Effector memory CD4-positive, alpha-beta T cell (primary cell): ENCODE results near the gene CA11.

Source experiments
- DNase-seq, 3 donors: peaks; one replicate each; pipeline ENCODE4 v3.0.0-alpha.2; 2020
- H3K27ac ChIP-seq: 2 replicates; pipeline ENCODE4 v1.7.0; 2013; ENCODE audit warnings: mild to moderate bottlenecking, low read length, moderate library complexity; ENCODE audit not compliant: insufficient read depth, poor library complexity, severe bottlenecking
- H3K27me3 ChIP-seq: replicated peaks from 2 replicates; pipeline ENCODE4 v1.7.0; 2013; ENCODE audit warnings: mild to moderate bottlenecking, low read length; ENCODE audit not compliant: insufficient read depth, control insufficient read depth, poor library complexity, severe bottlenecking
- H3K36me3 ChIP-seq: 2 replicates; pipeline ENCODE4 v1.7.0; 2013; ENCODE audit warnings: mild to moderate bottlenecking, low read length, moderate library complexity; ENCODE audit not compliant: control insufficient read depth, insufficient read depth
- H3K4me1 ChIP-seq: 2 replicates; pipeline ENCODE4 v1.7.0; 2013; ENCODE audit warnings: low read length, mild to moderate bottlenecking; ENCODE audit not compliant: control insufficient read depth, insufficient read depth, poor library complexity, severe bottlenecking
- H3K4me3 ChIP-seq: 2 replicates; pipeline ENCODE4 v1.7.0; 2013; ENCODE audit warnings: low read length, low read depth, mild to moderate bottlenecking; ENCODE audit not compliant: insufficient read depth, poor library complexity, severe bottlenecking
- H3K9me3 ChIP-seq: 2 replicates; pipeline ENCODE4 v1.7.0; 2013; ENCODE audit warnings: mild to moderate bottlenecking, low read length, moderate library complexity; ENCODE audit not compliant: control insufficient read depth

The CA11 gene

DNA sequence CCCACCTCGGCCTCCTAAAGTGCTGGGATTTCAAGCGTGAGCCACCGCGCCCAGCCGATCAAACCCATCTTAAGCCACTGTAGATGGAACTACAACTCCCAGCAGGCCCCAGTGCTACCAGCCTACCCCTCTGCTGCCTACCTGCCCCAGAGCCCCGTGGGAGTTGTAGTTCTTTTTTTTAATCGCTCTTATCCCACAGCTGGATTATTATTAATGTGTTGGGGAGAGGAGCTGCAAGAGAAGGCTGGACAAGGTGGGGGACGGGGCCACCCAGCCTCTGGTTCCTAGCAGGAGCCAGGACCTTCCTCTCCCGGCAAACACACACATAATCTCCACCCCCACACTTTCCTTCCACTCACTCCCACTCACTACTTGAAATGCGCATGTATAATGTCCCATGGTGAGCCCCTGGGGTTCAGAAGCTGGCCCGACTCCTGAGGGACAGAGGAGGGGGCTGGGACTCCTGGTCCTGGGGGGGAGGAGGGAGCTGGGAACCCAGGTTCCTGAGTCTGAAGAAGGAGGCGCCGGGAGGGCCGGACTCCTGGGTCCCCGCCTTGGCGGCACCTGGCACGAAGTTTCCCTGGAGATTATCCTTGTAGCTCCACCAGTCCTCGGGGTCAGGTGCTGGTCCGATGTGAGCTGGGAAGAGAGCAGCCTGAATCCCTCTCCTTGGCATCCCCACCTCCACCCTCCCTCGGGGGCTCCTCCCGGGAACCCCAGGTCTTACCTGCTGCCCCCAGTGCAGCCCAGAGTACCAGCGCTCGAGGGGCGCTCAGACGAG, 958 bp downstream of the CA11 start:
- DNase-seq: peak; percentile 50 to 68 (median 58)
- Histone ChIP-seq H3K4me1 (peaks cover 26% of the 10 kb centered on the region), H3K27me3 (no peaks in the 10 kb centered on the region), H3K36me3 (no peaks in the 10 kb centered on the region), H3K4me3 (peak overlapping the region; percentile 59), H3K27ac (peak overlapping the region; percentile 85), H3K9me3 (no peaks in the 10 kb centered on the region)

DNA sequence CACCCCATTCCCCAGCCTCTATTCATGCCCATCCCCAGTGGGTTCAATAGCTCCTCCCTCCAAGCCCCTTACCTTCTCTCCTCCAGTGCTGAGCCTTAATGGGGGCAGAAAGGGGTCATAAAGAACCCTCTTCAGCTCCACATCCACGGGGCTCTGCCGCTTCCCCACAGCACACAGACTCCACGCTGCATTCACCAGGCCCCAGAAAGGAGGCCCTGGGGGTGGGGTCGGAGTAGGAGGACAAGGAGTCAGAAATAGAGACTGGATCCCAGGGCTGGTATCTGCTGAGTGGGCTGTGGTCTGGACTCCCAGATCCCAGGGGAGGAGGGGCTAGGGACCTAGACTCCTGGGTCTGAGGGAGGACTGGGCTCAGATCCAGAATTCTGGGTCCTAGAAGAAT, 1.6 kb downstream of the CA11 start:
- Histone ChIP-seq H3K4me3 (no peak overlapping the region), H3K27ac (no peak overlapping the region), H3K4me1 (peaks cover 26% of the 10 kb centered on the region)

DNA sequence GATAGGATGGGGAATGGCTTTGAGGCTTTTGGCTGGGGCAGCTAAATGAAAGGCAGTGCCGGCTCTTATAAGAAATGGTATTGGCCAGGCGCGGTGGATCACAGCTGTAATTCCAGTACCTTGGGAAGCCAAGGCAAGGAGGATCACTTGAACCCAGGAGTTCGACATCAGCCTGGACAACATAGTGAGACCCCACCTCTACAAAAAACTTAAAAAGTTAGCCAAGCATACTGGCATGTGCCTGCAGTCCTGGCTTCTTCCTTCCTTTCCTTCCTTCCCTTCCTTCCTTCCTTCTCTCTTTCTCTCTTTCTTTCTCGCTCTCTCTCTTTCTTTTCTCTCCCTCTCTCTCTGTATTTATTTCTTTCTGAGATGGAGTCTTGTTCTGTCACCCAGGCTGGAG, 3.1 kb downstream of the CA11 start:
- Histone ChIP-seq H3K27ac (no peak overlapping the region), H3K9me3 (no peaks in the 10 kb centered on the region), H3K27me3 (no peaks in the 10 kb centered on the region), H3K4me1 (peaks cover 26% of the 10 kb centered on the region), H3K36me3 (no peaks in the 10 kb centered on the region), H3K4me3 (no peak overlapping the region)
- DNase-seq: no peak

More for the DNA sequence above, 1.6 kb downstream of the CA11 start:
- no peak for DNase-seq
- no peaks in the 10 kb centered on the region for H3K9me3 ChIP-seq
- H3K27me3 ChIP-seq: no peaks in the 10 kb centered on the region
- no peaks in the 10 kb centered on the region for H3K36me3 ChIP-seq

DNA sequence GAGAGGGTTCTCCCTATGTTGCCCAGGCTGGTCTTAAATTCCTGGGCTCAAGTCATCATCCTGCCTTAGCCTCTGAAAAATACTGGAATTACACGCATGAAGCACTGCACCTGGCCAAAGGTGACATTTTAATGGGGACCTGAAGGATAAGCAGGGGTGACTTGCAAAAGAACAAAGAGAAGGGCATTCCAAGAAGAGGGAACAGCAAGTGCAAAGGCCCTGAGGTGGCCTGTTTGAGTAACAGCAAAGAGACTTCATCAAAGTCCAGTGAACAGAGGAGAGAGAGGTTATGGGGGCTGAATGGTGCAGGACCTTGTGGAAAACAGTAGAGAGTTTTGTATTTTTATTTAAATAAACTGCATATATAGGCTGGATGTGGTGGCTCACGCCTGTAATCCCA, 4.1 kb downstream of the CA11 start:
- Histone ChIP-seq H3K4me1 (peaks cover 21% of the 10 kb centered on the region), H3K9me3 (no peaks in the 10 kb centered on the region), H3K27ac (no peak overlapping the region), H3K27me3 (no peaks in the 10 kb centered on the region), H3K4me3 (no peak overlapping the region), H3K36me3 (no peaks in the 10 kb centered on the region)
- DNase-seq: no peak

DNA sequence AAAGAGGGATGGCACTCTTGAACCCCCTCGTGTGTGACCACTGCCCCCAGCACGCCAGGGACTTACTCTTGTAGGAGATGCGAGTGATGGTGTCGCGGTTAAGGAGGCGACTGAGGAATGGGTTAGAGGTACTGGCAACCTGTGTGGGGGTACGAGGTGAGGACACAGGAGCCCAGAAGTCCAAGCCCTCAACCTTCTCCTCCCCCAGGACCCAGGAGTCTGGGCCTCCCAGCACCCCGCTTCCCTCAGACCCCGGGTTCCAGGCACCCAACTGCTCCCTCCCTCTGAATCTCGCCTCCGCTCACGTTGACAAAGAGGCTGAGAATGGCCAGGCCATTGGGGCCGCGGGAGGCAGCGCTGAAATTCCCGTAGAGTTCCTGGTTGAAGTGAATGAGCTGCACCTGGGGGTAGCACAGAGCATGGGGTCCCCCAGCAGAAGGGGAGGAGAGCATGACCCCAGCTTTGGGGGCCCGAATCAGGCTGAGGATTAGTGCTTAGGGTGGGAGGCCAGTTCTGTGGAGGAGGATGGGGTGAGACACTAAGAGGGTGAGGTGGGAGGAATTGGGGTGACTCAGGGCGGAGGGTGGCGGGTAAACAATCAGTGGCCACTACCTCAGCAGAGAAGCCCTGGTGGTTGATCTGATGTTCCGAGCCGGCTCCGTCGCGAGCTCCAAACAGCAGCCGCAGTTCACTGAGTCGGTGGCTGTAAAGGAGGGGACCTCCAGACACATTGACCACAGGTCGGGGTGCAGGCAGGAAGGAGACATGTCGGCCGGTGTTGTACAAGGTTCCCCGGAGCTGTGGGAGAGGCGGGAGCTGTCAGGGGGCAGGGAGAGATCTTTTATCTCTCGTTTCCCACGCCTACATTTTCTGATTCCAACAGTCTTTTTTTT, 6.3 kb downstream of the CA11 start:
- H3K4me1 ChIP-seq: peaks cover 11% of the 10 kb centered on the region
- no peaks in the 10 kb centered on the region for H3K36me3 ChIP-seq
- H3K27me3 ChIP-seq: no peaks in the 10 kb centered on the region
- no peak overlapping the region for H3K4me3 ChIP-seq
- H3K27ac ChIP-seq: no peak overlapping the region
- peak in 1 of 3 donors; percentile 38 for DNase-seq
- no peaks in the 10 kb centered on the region for H3K9me3 ChIP-seq

DNA sequence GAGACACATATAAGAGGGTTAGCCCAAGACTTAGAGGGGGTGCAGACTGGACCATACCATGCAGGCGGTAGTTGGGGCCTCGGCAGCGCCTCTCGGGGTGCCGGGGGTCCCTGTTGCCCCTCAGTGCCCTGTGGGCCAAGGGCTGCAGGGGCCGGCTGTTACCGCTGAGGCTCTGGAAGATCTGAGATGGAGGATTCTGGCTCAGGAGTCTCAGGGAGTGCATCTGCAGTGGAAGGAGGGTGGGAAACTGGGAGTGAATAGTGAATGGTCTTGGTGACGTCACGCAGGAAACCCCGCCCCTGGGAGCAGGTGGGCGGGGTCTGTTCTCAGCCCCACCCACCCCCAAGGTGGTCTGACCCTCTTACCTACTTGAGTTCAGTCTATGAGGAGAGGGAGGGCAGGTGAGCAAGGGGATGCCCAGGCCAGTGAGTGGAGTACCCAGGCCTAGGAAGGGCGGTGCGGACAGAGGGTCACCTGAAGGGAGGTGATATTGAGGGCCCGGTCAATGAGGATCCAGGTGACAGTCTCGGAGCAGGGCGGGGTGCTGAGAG, 7.1 kb downstream of the CA11 start:
- H3K4me3 ChIP-seq: no peak overlapping the region
- no peaks in the 10 kb centered on the region for H3K36me3 ChIP-seq
- H3K27me3 ChIP-seq: no peaks in the 10 kb centered on the region
- no peak for DNase-seq
- H3K9me3 ChIP-seq: no peaks in the 10 kb centered on the region
- H3K27ac ChIP-seq: peak overlapping the region; percentile 88
- peaks cover 13% of the 10 kb centered on the region for H3K4me1 ChIP-seq

DNA sequence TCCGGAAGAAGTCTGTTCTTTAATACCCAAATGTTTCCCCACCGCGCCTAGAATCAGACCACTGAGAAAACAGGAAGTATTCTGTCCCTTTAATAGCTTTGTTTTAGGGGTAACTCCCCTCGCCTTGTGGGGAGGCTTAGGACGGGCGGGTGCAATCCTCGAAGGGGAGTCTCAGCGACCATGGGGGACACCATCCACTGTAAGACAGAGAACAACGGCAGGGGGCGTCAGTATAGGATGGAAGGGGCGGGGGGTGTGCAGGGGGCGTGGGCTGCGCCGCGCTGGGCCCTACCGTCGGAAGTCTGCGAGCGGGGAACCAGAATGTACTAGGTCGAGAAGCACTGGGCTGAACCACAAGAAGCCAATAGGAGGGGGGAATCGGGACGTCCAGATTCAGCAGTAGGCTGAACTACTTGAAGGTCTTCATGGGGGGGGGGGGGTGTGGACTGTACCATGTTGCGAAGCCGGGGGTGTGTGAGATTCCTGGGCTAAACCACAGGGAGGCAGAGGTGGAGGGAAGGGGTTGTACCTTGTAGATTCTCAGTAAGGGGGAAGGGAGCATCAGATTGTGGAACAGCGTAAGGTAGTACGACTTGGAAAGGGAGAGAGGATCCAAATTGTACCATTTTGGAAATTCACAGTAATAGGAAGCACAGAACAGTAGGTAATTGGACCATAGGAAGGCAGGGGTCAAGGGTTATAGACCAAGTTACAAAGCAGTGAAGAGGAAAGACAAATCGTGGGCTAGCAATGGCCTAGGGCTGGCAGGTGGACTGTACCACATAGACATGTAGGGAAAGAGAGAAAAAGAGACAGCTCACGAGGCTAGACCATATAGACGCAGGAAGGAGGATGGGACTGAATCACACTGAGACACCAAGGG, 7.8 kb downstream of the CA11 start:
- DNase-seq: peak; percentile 78 to 85 (median 80)
- Histone ChIP-seq H3K4me1 (peaks cover 21% of the 10 kb centered on the region), H3K4me3 (peak overlapping the region; percentile 28), H3K9me3 (no peaks in the 10 kb centered on the region), H3K27me3 (no peaks in the 10 kb centered on the region), H3K36me3 (peaks cover 4% of the 10 kb centered on the region), H3K27ac (peak overlapping the region; percentile 88)

DNA sequence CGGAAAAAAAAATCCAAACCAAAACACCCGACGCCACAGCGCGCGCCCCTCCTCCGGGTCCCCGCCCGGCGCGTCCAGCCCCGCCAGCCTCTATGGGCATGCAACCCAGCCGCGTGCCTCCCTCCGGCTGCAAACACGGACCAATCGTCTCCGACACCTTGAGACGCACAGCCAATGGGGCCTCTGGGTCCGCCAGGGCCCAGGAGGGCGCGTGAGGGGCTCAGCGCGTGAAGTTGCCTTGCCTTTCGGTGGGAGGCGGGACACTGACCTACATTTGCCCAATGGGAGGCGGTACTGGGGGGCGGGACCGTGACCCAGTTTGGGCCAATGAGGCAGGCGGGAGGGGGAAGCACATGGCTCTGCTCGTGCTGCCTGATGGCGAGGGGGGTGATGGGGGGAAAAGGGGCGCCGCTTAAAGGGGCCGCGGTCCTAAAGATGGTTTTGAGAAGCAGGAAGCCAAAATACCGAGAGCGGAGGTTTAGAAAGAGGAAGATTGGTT, 8.5 kb downstream of the CA11 start:
- DNase-seq: peak; percentile 100
- Histone ChIP-seq H3K4me1 (peaks cover 22% of the 10 kb centered on the region), H3K4me3 (peak overlapping the region; percentile 95), H3K27me3 (no peaks in the 10 kb centered on the region), H3K27ac (peak overlapping the region; percentile 88), H3K36me3 (peaks cover 11% of the 10 kb centered on the region), H3K9me3 (no peaks in the 10 kb centered on the region)

DNA sequence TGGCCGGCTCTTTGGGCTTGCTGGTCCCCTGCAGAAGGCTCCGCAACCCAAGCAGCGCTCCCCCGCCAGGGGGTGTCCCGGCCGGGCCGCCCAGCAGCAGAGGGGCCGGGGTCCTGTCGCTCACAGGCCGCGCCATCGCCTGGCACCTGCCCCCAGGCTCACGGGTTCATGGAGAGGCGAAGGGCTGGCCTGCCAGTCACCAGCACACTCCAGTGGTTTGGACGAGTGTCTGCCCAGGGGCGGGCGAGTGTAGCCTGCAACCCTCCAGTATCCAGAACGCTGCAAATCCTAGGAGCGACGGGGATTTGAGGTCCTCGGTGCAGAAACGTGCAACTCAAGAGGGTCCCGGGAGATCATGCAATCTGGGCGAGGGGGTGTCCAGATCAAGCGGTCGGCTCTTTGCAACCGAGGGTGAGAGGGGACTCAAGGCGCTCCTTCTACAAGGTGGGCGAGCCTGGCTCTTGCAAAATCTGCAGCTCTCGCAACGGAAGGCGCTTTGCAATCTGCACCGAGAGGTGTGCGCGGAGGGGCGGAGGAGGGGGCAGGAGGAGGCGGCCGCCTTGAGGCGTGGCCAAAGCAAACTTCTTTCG, 9.0 kb downstream of the CA11 start, which contains the start of gene DBP:
DBP (minus strand) TSS at position 521 of the 590 bp plus-strand sequence; CDS start at position 136, 385 bp downstream.
- no peaks in the 10 kb centered on the region for H3K9me3 ChIP-seq
- H3K27me3 ChIP-seq: no peaks in the 10 kb centered on the region
- H3K4me1 ChIP-seq: peaks cover 22% of the 10 kb centered on the region
- peak within 1 kb of the TSS; percentile 95 for H3K4me3 ChIP-seq
- DNase-seq: no peak
- peak within 1 kb of the TSS; percentile 88 for H3K27ac ChIP-seq
- peaks cover 13% of the 10 kb centered on the region for H3K36me3 ChIP-seq
